Kidney epithelial cell (primary cell): Measurements from ENCODE around the gene ANKRD10. TPM values are rescaled to one million over a fixed set of nuclear protein-coding genes. Genes with fewer than 3 reads are reported as not detected.

Source experiments
- DNase-seq: peaks from one replicate; pipeline ENCODE4 v3.0.0-alpha.2; 2010; ENCODE audit warnings: low read depth
- H3K27me3 ChIP-seq: 2 replicates; pipeline ENCODE4 v1.6.0; 2011; ENCODE audit warnings: low read length; ENCODE audit not compliant: control insufficient read depth, insufficient read depth
- H3K36me3 ChIP-seq: 2 replicates; pipeline ENCODE4 v1.5.1; 2011; ENCODE audit warnings: low read length; ENCODE audit not compliant: control insufficient read depth, insufficient read depth
- H3K4me3 ChIP-seq: 2 replicates; pipeline ENCODE4 v1.5.1; 2011; ENCODE audit warnings: low read depth, mild to moderate bottlenecking, control low read depth, low read length
- CTCF ChIP-seq: IDR thresholded peaks from 2 replicates; pipeline ENCODE4 v1.5.1; 2011; ENCODE audit warnings: mild to moderate bottlenecking, moderate library complexity, low read length, control low read depth, inconsistent platforms; ENCODE audit not compliant: insufficient read depth, poor library complexity, severe bottlenecking
- total RNA-seq: library from RNA; depleted of rRNA; stranded (reverse); fragments of >200 nt; gene quantifications from 2 replicates; pipeline ENCODE4 v1.2.3, GENCODE V29; 2015

ANKRD10 gene
- total RNA-seq, 1 donor from 2014 or later, result 72.4 TPM

GRCh38 chr13:110875241-110875640 lies 39.6 kb downstream of the ANKRD10 start:
- DNase-seq, result no peak
- no peak for TF ChIP-seq CTCF
- Histone ChIP-seq H3K4me3 (no peak overlapping the region), H3K36me3 (no peaks in the 10 kb centered on the region), H3K27me3 (no peaks in the 10 kb centered on the region)

DNA sequence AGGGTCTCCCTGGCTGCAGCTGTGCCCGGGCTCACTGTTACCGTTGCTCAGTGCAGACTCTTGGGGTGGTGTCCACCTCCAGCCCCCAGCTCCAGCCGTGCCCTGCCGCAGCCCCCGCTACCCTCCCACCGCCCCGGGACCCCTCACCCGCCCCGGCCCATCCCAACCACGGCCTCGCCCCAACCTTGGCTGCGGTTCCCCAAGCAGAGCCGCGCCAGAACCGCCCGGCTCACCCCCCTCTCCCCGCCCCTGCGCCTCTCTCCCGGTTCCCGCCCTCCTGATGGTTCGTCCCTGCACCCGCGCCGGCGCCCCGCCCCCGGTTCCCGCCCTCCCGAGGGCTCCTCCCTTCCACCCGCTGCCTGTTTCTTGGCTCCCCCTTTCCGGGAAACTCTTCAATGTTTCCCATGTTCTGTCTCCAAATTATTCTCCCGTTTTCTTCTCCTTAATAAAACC lies 40.3 kb downstream of the ANKRD10 start:
- DNase-seq, result no peak
- Histone ChIP-seq H3K27me3 (no peaks in the 10 kb centered on the region), H3K36me3 (no peaks in the 10 kb centered on the region), H3K4me3 (peak overlapping the region; percentile 29)
- no peak for TF ChIP-seq CTCF

GRCh38 chr13:110873639-110874507 lies 41.0 kb downstream of the ANKRD10 start:
- Histone ChIP-seq H3K36me3 (no peaks in the 10 kb centered on the region), H3K27me3 (no peaks in the 10 kb centered on the region), H3K4me3 (peak overlapping the region; percentile 29)
- no peak for DNase-seq
- TF ChIP-seq CTCF, result no peak

DNA sequence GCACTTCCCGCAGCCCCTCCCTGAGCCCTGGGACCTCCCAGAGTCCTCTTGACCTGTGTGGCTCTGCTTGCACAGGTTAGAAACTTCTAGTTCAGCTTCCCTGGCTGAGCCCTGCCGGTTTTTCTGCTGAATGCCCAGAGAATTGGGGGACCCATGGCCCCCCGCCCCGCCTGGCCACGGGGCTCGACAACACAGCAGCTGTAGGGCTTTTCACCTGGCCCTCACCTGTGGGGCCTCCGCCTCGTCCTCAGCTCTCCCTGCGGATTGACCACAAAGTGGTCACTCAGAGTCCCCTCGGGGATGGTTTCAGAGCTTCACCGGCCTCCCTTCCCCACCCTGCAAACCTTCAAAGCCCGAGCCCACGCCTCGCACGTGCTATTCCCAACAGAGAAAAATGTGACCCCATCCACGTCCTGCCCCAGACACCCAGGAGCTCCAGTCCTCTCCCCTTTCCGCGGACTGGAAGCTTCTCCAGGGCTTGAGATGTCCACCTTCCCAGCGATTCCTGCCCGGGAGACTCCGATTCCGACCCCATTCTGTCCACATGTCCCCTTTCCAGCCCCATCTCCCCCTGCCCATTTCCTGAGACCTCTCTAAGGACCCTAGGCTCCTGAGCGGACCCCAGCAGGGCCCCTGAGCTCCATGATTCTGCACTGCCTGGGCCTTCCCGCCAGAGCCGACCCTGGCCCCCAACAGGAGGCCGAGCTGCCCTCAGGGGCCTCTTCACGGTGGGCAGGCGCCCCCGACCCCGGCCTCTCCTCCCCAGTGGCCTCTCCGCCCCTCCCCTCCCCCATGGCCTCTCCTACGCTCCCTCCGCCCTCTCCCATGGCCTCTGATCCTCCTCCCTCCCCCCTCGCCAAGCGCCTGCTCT lies 41.9 kb downstream of the ANKRD10 start:
- DNase-seq, result no peak
- TF ChIP-seq CTCF, result no peak
- no peak overlapping the region for H3K4me3 ChIP-seq

DNA sequence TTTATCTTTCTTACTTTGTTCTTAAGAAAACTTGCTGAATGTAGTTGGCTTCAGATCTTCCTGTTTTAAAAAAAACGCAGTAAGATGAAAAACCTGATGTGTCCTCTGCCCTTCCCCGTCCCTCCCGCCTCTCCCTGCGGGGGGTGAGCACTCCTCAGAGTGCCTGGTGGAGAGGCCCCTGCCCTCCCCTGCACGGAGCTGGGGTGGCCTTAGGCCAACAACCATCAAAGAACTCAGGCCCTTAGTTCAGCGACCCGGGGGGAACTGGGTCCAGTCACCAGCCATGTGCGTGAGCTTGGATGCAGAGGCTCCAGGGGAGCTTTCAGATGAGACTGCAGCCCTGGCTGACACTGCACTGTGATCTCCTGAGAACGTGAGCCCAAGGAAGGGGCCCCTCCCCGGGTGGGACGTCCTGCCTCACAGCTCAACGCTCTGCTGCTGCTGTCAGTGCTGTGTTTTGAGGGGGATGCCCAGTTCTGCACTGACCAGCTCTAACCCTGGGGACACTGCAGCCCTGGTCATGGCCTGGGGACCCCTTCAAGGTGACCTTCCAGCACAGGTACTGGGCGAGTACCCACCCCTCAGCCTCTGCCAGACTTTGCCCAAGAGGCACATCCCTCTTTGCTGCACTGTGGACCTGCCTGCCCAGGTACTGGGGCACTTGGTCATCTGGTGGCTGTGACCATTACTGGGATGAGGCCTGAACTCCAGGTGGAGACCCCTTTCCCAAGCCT lies 42.7 kb downstream of the ANKRD10 start:
- H3K4me3 ChIP-seq, result no peak overlapping the region
- DNase-seq, result no peak
- TF ChIP-seq CTCF, result no peak
- no peaks in the 10 kb centered on the region for H3K27me3 ChIP-seq
- no peaks in the 10 kb centered on the region for H3K36me3 ChIP-seq

More for the DNA sequence above, 41.9 kb downstream of the ANKRD10 start:
- Histone ChIP-seq H3K27me3 (no peaks in the 10 kb centered on the region), H3K36me3 (no peaks in the 10 kb centered on the region)
